Activated naive CD4-positive, alpha-beta T cell treated with anti-CD3 and anti-CD28 coated beads, Interleukin-2, amount 50 U/mL, for 72 hours (primary cell): ENCODE results near the gene PCDHGB4. TPM values are rescaled to one million over a fixed set of nuclear protein-coding genes. Genes with fewer than 3 reads are reported as not detected.
"Not testable (repeated sequence)": the region's sequence is repeated elsewhere in the genome, so short reads cannot be mapped to it uniquely, and the experiment has no call there.

Experiments
- ATAC-seq, 2 donors: fragments of 150-1000 bp; cut with Tn5 transposase; 2 replicates each; pipeline ENCODE4 v1.10.0; 2021; ENCODE audit warnings: mild to moderate bottlenecking in 2 of 2, moderate library complexity in 2 of 2
- DNase-seq, 2 donors: peaks; one replicate each; pipeline ENCODE4 v3.0.0; 2021 to 2022; ENCODE audit warnings: low spot score in 2 of 2
- H3K27ac Mint-ChIP-seq, 2 donors: one replicate each; pipeline ENCODE4 v1.8.0; 2022; ENCODE audit warnings: mild to moderate bottlenecking in 2 of 2, mixed read lengths in 2 of 2
- H3K36me3 Mint-ChIP-seq, 2 donors: one replicate each; pipeline ENCODE4 v1.8.0; 2022; ENCODE audit warnings: mixed read lengths in 2 of 2
- H3K9me3 Mint-ChIP-seq, 2 donors: one replicate each; pipeline ENCODE4 v1.8.0; 2022; ENCODE audit warnings: mixed read lengths in 2 of 2
- total RNA-seq, 2 donors: library from RNA; stranded (reverse); gene quantifications; one replicate each; pipeline ENCODE4 v1.2.3, GENCODE V29; 2022

PCDHGB4 gene
- total RNA-seq, 2 donors from 2014 or later, result not detected

DNA sequence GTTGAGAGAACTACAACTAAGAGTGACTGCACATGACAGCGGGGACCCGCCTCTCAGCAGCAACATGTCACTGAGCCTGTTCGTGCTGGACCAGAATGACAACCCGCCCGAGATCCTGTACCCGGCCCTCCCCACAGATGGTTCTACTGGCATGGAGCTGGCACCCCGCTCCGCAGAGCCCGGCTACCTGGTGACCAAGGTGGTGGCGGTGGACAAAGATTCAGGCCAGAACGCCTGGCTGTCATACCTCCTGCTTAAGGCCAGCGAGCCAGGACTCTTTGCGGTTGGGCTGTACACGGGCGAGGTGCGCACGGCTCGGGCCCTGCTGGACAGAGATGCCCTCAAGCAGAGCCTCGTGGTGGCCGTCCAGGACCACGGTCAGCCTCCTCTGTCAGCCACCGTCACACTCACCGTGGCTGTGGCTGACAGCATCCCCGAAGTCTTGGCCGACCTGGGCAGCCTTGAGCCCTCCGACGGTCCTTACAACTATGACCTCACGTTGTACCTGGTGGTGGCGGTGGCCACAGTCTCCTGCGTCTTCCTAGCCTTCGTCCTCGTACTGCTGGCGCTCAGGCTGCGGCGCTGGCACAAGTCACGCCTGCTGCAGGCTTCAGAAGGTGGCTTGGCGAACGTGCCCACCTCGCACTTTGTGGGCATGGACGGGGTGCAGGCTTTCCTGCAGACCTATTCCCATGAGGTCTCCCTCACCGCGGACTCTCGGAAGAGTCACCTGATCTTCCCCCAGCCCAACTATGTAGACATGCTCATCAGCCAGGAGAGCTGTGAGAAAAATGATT lies 2.8 kb upstream of the PCDHGB4 start:
- ATAC-seq, result no peak
- no peak for DNase-seq
- Mint-ChIP-seq H3K27ac (no peak overlapping the region), H3K9me3 (peaks cover 12 to 14% of the 10 kb centered on the region in 2 donors), H3K36me3 (peaks cover 44 to 46% of the 10 kb centered on the region in 2 donors)

DNA sequence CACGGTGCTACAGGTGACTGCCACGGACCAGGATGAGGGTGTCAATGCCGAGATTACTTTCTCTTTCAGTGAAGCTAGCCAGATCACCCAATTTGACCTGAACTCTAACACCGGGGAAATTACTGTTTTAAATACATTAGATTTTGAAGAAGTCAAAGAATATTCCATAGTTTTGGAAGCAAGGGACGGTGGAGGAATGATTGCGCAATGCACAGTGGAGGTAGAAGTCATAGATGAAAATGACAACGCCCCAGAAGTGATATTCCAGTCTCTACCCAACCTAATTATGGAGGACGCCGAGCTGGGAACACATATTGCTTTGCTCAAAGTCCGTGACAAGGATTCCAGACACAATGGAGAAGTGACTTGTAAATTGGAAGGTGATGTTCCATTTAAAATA lies 1.2 kb downstream of the PCDHGB4 start:
- Mint-ChIP-seq H3K9me3 (peaks cover 15 to 23% of the 10 kb centered on the region in 2 donors), H3K36me3 (peaks cover 49 to 53% of the 10 kb centered on the region in 2 donors), H3K27ac (no peak overlapping the region)
- DNase-seq (no peak), ATAC-seq (no peak)

DNA sequence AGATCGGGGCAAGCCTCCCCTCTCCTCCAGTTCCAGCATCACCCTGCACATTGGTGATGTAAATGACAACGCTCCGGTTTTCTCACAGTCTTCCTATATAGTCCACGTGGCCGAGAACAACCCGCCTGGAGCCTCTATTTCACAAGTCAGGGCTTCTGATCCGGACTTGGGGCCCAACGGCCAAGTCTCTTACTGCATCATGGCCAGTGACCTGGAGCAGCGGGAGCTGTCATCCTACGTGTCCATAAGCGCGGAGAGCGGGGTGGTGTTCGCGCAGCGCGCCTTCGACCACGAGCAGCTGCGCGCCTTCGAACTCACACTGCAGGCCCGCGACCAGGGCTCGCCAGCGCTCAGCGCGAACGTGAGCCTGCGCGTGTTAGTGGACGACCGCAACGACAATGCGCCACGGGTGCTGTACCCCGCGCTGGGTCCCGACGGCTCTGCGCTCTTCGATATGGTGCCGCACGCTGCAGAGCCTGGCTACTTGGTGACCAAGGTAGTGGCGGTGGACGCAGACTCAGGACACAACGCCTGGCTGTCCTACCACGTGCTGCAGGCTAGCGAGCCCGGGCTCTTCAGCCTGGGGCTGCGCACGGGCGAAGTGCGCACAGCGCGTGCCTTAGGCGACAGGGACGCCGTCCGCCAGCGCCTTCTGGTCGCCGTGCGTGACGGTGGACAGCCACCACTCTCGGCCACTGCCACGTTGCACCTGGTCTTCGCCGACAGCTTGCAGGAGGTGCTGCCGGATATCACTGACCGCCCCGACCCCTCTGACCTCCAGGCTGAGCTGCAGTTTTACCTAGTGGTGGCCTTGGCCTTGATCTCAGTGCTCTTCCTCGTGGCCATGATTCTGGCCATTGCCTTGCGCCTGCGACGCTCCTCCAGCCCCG lies 1.9 kb downstream of the PCDHGB4 start:
- no peak for ATAC-seq
- peaks cover 50 to 56% of the 10 kb centered on the region in 2 donors for H3K36me3 Mint-ChIP-seq
- H3K9me3 Mint-ChIP-seq, result peaks cover 21 to 27% of the 10 kb centered on the region in 2 donors
- H3K27ac Mint-ChIP-seq, result peak overlapping the region in 1 of 2 donors; percentile 44
- DNase-seq, result no peak

DNA sequence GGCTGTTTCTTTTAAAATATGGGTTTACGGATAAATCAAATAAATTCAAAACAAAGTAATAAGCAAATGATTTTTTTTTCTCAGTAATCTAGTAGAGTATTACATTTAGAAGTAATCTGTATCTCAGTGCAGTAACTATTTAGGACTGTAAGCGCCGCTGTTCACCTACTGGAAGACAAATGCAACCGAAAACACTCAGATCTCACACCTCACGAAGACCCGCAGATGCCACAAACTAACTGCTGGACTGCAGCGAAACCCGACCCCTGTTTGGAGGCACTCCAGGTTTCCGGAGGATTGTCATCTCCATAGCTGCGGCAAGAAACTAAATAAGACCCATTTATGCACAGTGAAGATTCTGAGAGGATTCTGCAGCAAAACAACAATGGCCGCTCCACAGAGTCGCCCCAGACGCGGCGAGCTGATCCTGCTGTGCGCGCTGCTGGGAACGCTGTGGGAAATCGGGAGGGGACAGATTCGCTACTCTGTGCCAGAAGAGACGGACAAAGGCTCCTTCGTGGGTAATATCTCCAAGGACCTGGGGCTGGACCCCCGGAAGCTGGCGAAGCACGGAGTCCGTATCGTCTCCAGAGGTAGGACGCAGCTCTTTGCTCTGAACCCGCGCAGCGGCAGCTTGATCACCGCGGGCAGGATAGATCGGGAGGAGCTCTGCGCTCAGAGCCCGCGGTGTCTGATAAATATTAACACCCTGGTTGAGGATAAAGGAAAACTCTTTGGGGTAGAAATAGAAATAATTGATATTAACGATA lies 5.1 kb downstream of the PCDHGB4 start, which contains the start of gene PCDHGA8:
PCDHGA8 (plus strand) TSS at position 205 of the 770 bp plus-strand sequence; CDS start at position 386, 181 bp downstream.
- Mint-ChIP-seq H3K9me3 (peaks cover 21 to 27% of the 10 kb centered on the region in 2 donors), H3K27ac (no peak within 1 kb of the TSS), H3K36me3 (peaks cover 46 to 51% of the 10 kb centered on the region in 2 donors)
- no peak for DNase-seq
- no peak for ATAC-seq

DNA sequence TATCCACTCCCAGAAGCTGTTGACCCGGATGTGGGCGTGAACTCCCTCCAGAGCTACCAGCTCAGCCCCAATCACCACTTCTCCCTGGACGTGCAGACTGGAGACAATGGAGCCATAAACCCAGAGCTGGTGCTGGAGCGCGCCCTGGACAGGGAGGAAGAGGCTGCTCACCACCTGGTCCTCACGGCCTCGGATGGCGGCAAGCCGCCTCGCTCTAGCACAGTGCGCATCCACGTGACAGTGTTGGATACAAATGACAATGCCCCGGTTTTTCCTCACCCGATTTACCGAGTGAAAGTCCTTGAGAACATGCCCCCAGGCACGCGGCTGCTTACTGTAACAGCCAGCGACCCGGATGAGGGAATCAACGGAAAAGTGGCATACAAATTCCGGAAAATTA lies 5.8 kb downstream of the PCDHGB4 start:
- Mint-ChIP-seq H3K36me3 (peaks cover 45 to 48% of the 10 kb centered on the region in 2 donors), H3K9me3 (peaks cover 20 to 27% of the 10 kb centered on the region in 2 donors)

DNA sequence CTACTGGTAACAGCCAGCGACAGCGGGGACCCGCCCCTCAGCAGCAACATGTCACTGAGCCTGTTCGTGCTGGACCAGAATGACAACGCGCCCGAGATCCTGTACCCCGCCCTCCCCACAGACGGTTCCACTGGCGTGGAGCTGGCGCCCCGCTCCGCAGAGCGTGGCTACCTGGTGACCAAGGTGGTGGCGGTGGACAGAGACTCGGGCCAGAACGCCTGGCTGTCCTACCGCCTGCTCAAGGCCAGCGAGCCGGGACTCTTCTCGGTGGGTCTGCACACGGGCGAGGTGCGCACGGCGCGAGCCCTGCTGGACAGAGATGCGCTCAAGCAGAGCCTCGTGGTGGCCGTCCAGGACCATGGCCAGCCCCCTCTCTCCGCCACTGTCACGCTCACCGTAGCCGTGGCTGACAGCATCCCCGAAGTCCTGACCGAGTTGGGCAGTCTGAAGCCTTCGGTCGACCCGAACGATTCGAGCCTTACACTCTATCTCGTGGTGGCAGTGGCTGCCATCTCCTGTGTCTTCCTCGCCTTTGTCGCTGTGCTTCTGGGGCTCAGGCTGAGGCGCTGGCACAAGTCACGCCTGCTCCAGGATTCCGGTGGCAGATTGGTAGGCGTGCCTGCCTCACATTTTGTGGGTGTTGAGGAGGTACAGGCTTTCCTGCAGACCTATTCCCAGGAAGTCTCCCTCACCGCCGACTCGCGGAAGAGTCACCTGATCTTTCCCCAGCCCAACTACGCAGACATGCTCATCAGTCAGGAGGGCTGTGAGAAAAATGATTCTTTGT lies 7.1 kb downstream of the PCDHGB4 start:
- Mint-ChIP-seq H3K27ac (peak overlapping the region in 1 of 2 donors; percentile 5), H3K9me3 (peaks cover 11 to 20% of the 10 kb centered on the region in 2 donors), H3K36me3 (peaks cover 41 to 46% of the 10 kb centered on the region in 2 donors)
- not testable (repeated sequence) for ATAC-seq, DNase-seq

More for the DNA sequence above, 5.8 kb downstream of the PCDHGB4 start:
- H3K27ac Mint-ChIP-seq, result no peak overlapping the region
- DNase-seq (no peak), ATAC-seq (no peak)

DNA sequence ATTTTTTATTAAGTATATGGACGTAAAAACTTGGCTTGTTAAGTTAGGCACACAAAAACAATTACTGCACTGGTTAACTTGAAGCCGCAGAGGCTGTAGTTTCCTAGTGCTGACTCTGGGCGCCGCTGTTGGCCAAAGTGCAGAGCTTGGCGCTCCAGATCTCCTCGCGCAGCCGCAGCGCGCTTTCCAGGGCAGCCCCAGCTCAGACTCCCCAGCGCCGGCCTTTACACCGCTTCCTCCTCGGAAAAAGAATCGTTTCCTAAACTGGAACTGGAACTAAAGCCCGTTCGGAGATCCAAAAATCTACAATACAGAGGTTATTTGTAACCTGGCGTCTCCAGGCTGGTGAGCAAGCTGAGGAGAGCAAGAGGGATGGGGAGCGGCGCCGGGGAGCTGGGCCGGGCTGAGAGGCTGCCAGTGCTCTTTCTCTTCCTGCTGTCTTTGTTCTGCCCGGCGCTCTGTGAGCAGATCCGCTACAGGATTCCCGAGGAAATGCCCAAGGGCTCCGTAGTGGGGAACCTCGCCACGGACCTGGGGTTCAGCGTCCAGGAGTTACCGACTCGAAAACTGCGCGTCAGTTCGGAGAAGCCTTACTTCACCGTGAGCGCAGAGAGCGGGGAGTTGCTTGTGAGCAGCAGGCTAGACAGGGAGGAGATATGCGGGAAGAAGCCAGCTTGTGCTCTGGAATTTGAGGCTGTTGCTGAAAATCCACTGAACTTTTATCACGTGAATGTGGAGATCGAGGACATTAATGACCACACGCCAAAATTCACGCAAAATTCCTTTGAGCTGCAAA lies 10.5 kb downstream of the PCDHGB4 start, which contains the start of gene PCDHGB5:
PCDHGB5 (plus strand) TSS at position 192 of the 796 bp plus-strand sequence; CDS start at position 373, 181 bp downstream.
- H3K36me3 Mint-ChIP-seq, result peaks cover 40 to 49% of the 10 kb centered on the region in 2 donors
- not testable (repeated sequence) for DNase-seq, H3K27ac Mint-ChIP-seq
- peaks cover 10 to 12% of the 10 kb centered on the region in 2 donors for H3K9me3 Mint-ChIP-seq
- ATAC-seq, result peak; percentile 71 to 82

DNA sequence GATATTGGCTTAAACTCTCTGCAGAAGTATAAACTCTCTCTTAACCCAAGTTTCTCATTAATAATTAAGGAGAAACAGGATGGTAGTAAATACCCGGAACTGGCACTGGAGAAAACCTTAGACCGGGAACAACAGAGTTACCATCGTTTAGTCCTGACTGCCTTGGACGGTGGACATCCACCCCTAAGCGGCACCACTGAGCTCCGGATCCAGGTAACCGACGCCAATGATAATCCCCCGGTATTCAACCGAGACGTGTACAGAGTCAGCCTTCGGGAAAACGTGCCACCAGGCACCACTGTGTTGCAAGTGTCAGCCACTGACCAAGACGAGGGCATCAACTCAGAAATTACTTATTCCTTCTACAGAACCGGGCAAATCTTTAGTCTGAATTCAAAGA lies 11.1 kb downstream of the PCDHGB4 start:
- Mint-ChIP-seq H3K9me3 (peaks cover 10 to 12% of the 10 kb centered on the region in 2 donors), H3K27ac (no peak overlapping the region), H3K36me3 (peaks cover 38 to 47% of the 10 kb centered on the region in 2 donors)
- DNase-seq (no peak), ATAC-seq (no peak)

DNA sequence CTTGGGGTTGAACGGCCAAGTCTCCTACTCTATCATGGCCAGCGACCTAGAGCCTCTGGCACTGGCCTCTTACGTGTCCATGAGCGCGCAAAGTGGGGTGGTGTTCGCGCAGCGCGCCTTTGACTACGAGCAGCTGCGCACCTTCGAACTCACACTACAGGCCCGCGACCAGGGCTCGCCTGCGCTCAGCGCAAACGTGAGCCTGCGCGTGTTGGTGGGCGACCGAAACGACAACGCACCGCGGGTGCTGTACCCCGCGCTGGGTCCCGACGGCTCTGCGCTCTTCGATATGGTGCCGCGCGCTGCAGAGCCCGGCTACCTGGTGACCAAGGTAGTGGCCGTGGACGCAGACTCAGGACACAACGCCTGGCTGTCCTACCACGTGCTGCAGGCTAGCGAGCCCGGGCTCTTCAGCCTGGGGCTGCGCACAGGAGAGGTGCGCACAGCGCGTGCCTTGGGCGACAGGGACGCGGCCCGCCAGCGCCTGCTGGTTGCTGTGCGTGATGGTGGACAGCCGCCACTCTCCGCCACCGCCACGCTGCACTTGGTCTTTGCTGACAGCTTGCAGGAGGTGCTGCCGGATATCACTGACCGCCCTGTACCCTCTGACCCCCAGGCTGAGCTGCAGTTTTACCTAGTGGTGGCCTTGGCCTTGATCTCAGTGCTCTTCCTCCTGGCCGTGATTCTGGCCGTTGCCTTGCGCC lies 12.2 kb downstream of the PCDHGB4 start:
- peaks cover 8 to 10% of the 10 kb centered on the region in 2 donors for H3K9me3 Mint-ChIP-seq

DNA sequence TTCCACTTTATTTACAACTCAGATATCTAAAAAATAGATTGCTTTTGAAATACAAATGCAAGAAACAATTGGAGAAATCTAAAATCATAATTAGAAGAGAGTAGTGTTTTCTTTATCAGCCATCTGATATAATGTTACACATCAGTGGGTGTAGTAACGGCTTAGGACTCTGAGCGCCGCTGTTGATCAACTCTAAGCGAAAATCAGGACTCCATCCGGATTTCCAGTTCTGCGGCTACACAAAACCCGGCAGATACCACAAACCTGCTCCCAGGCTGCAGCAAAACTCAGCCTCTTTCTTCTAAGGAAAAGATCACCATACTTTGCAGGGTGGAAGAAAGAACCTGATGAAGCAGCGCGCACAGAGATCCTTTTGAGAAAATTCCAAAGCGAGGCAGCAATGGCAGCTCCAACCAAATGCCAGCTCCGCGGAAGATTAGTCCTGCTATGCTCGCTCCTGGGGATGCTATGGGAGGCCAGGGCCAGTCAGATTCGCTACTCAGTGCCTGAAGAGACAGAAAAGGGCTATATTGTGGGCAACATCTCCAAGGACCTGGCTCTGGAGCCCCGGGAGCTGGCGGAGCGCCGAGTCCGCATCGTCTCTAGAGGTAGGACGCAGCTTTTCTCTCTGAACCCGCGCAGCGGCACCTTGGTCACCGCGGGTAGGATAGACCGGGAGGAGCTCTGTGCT lies 15.2 kb downstream of the PCDHGB4 start, which contains the start of gene PCDHGA9:
PCDHGA9 (plus strand) TSS at position 226 of the 691 bp plus-strand sequence; CDS start at position 401, 175 bp downstream.
- no peak for DNase-seq
- peaks cover 14 to 18% of the 10 kb centered on the region in 2 donors for H3K9me3 Mint-ChIP-seq
- peaks cover 42 to 59% of the 10 kb centered on the region in 2 donors for H3K36me3 Mint-ChIP-seq
- no peak for ATAC-seq
- no peak within 1 kb of the TSS for H3K27ac Mint-ChIP-seq

More for the DNA sequence above, 12.2 kb downstream of the PCDHGB4 start:
- Mint-ChIP-seq H3K36me3 (peaks cover 38 to 49% of the 10 kb centered on the region in 2 donors), H3K27ac (peak overlapping the region in 1 of 2 donors; percentile 47)
- DNase-seq (no peak), ATAC-seq (no peak)

DNA sequence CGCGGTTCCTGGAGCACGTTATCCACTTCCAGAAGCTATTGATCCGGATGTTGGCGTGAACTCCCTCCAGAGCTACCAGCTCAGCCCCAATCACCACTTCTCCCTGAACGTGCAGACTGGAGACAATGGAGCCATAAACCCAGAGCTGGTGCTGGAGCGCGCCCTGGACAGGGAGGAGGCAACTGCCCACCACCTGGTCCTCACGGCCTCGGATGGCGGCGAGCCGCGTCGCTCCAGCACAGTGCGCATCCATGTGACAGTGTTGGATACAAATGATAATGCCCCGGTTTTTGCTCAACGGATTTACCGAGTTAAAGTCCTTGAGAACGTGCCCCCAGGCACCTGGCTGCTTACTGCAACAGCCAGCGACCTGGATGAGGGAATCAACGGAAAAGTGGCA lies 15.9 kb downstream of the PCDHGB4 start:
- Mint-ChIP-seq H3K36me3 (peaks cover 49 to 66% of the 10 kb centered on the region in 2 donors), H3K9me3 (peaks cover 17 to 21% of the 10 kb centered on the region in 2 donors), H3K27ac (no peak overlapping the region)
- ATAC-seq (no peak), DNase-seq (no peak)

DNA sequence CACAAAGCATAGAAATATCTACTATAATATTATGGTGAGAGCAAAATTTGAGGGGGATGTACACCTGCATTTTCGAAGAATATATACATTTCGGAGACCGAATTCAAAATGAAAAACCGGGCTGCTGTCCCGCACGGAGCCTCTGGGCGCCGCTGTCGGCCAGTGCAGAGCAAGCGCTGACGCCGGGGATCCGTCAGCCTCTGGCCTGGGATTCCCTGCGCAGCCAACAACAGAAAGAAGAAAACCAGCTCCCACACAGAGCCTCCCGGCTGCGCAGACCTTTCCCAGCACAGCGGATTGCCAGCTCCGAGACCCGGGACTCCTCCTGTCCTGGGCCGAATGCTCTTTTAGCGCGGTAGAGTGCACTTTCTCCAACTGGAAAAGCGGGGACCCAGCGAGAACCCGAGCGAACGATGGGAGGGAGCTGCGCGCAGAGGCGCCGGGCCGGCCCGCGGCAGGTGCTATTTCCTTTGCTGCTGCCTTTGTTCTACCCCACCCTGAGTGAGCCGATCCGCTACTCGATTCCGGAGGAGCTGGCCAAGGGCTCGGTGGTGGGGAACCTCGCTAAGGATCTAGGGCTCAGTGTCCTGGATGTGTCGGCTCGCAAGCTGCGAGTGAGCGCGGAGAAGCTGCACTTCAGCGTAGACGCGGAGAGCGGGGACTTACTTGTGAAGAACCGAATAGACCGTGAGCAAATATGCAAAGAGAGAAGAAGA lies 20.4 kb downstream of the PCDHGB4 start, which contains the start of gene PCDHGB6:
PCDHGB6 (plus strand) TSS at position 232 of the 716 bp plus-strand sequence; CDS start at position 414, 182 bp downstream.
- ATAC-seq, result peak; percentile 56 to 58
- Mint-ChIP-seq H3K36me3 (peaks cover 48 to 63% of the 10 kb centered on the region in 2 donors), H3K9me3 (peaks cover 26 to 28% of the 10 kb centered on the region in 2 donors), H3K27ac (peak within 1 kb of the TSS in 1 of 2 donors; percentile 29)
- not testable (repeated sequence) for DNase-seq
